ENCODE measurements around the gene COPE.

DNA sequence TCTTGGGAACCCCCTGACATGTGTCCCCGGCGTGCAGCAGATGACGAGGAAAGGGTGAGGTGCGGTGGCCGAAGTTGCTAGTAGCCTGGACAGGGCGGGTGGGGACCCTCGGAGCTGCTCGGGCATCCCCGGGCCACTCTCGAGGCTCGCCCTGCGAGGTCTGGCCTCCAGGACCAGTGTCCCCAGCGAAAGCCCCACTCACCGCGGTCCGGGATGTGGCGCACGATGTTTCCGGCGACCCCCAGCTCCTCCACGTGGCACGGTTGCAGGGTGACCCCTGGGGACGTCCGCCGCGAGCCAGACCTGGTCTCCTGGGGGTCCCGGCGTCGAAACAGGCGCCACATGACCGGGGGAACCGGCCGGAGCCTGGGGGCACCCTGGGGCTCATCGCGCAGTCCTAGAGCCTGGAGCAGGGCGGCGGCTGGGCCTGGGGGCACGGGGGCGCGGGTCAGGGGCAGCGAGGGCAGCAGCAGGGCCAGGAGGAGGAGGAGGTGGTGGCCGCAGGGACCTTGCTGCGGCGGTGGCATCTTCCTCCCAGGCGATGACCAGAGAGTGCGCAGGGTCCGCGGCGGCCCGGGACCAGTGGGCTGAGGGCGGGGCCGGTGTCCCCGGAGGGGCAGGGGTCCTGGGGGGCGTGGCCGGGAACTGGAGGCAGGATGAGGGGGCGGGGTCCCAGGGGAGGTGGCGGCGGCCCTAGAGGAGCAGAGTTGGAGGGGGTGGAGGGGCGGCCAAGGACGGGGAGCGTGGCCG lies 49.2 kb downstream of the COPE start:
- TF ChIP-seq, protein P1, sequence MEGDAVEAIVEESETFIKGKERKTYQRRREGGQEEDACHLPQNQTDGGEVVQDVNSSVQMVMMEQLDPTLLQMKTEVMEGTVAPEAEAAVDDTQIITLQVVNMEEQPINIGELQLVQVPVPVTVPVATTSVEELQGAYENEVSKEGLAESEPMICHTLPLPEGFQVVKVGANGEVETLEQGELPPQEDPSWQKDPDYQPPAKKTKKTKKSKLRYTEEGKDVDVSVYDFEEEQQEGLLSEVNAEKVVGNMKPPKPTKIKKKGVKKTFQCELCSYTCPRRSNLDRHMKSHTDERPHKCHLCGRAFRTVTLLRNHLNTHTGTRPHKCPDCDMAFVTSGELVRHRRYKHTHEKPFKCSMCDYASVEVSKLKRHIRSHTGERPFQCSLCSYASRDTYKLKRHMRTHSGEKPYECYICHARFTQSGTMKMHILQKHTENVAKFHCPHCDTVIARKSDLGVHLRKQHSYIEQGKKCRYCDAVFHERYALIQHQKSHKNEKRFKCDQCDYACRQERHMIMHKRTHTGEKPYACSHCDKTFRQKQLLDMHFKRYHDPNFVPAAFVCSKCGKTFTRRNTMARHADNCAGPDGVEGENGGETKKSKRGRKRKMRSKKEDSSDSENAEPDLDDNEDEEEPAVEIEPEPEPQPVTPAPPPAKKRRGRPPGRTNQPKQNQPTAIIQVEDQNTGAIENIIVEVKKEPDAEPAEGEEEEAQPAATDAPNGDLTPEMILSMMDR (conservative IDR thresholded peaks at IDR 0.05; ENCODE audit: low read depth, low read length): no peak
- TF ChIP-seq EZH2 (IDR thresholded peaks at IDR 0.05; ENCODE audit: low read length, unreplicated experiment): no peak
- TF ChIP-seq EZH2phosphoT487 (IDR thresholded peaks at IDR 0.05; ENCODE audit: borderline replicate concordance, low read length): no peak

Data from PC-3 (cell line).